Small intestine (tissue), 7 donors: ENCODE measurements around the gene TGFB1I1. TPM values are rescaled to one million over a fixed set of nuclear protein-coding genes. Genes with fewer than 3 reads are reported as not detected.
"Not testable (repeated sequence)": the region's sequence is repeated elsewhere in the genome, so short reads cannot be mapped to it uniquely, and the experiment has no call there.

Experiments used
- DNase-seq, 2 donors: peaks; one replicate each; pipeline versions ENCODE4 v3.0.0 to v3.0.0-alpha.2; 2013
- FAIRE-seq: peaks from 2 replicates; lab custom pipeline; 2012; peaks lifted over from hg19 to GRCh38; lab: Jason Lieb, UNC
- H3K27ac ChIP-seq, 3 donors: one replicate each; pipeline ENCODE4 v1.5.1; 2013; ENCODE audit warnings: low read length in 2 of 3, mild to moderate bottlenecking in 2 of 3, control low read depth in 1 of 3, inconsistent platforms in 1 of 3, low read depth in 1 of 3, moderate library complexity in 1 of 3
- H3K27me3 ChIP-seq, 3 donors: one replicate each; pipeline ENCODE4 v1.6.1; 2013; ENCODE audit warnings: low read length in 3 of 3, inconsistent platforms in 1 of 3; ENCODE audit not compliant: control insufficient read depth in 3 of 3, insufficient read depth in 3 of 3
- H3K36me3 ChIP-seq, 3 donors: one replicate each; pipeline ENCODE4 v1.6.1; 2013; ENCODE audit warnings: low read length in 3 of 3, inconsistent platforms in 1 of 3, low read depth in 1 of 3, mild to moderate bottlenecking in 1 of 3, moderate library complexity in 1 of 3; ENCODE audit not compliant: control insufficient read depth in 3 of 3, insufficient read depth in 2 of 3
- H3K4me1 ChIP-seq, 3 donors: one replicate each; pipeline ENCODE4 v1.6.1; 2013; ENCODE audit warnings: low read length in 2 of 3, inconsistent platforms in 1 of 3, low read depth in 1 of 3, mild to moderate bottlenecking in 1 of 3, moderate library complexity in 1 of 3; ENCODE audit not compliant: control insufficient read depth in 3 of 3, insufficient read depth in 2 of 3
- H3K4me3 ChIP-seq, 3 donors: one replicate each; pipeline ENCODE4 v1.5.1; 2013; ENCODE audit warnings: low read length in 3 of 3, control low read depth in 1 of 3, inconsistent platforms in 1 of 3, low read depth in 1 of 3, mild to moderate bottlenecking in 1 of 3, moderate library complexity in 1 of 3
- H3K9me3 ChIP-seq, 2 donors: one replicate each; pipeline ENCODE4 v1.6.1; 2013; ENCODE audit warnings: low read depth in 1 of 2, low read length in 1 of 2; ENCODE audit not compliant: control insufficient read depth in 2 of 2, insufficient read depth in 1 of 2
- WGBS, 3 donors: extraction: QIAGEN DNeasy Blood & Tissue Kit; methylation state at CpG; one replicate each; pipeline ENCODE4 v1.1.7; 2013; 5-methylcytosine and 5-hydroxymethylcytosine counted together
- polyA plus RNA-seq, 4 donors: library from polyadenylated mRNA; stranded (reverse) in 3 of 4; unstranded in 1 of 4; fragments of 200-250 nt in 3 of 4; fragments of 120-200 nt in 1 of 4; gene quantifications; one replicate each; pipeline versions ENCODE4 v1.2.1 to v1.2.3, GENCODE V29; 2013
- donor health status: healthy with polysubstance abuse.
- donor health status: control.
- donor health status: control.
- donor health status: Bipolar disorder and iron deficiency.
- donor health status: healthy.

Gene TGFB1I1
- polyA plus RNA-seq, 4 donors, result 1.6 to 20.1 (median 11.1) TPM

DNA sequence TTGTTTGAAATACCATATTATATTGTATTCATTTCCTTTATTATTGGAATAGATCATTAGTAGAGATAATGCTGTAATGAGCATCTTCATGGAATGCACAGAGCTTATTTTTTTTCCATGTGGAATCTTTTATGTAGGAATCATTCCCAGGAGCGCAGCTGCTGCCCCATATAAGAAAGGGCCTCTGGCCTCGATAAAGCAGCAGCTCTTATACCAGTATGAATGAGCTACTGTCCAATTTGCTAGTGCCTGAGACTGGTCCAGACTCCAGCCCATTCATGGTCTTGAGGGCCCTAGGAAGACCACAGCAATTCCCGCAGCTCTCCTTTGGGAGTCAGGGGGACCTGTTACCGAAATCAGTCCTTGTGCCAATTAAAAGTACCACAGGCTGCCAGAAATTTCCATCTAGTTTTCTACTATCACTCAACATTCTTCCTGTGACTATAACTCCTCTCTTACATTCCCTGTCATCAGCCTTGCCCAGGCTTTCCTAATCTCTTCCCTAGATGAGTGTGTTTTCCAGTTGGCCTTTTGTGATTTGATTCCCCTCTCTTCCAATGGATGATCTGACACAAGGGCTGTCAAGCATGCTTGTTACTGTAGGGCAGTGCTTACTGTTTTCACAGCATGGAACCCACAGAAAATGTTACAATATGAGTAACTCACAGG, 31.3 kb upstream of the TGFB1I1 start:
- Histone ChIP-seq H3K9me3 (no peaks in the 10 kb centered on the region), H3K27ac (no peak overlapping the region), H3K36me3 (peaks cover 0 to 6% (median 0%) of the 10 kb centered on the region in 3 donors), H3K4me1 (no peaks in the 10 kb centered on the region), H3K27me3 (no peaks in the 10 kb centered on the region), H3K4me3 (no peak overlapping the region)
- DNase-seq, result no peak
- WGBS, 3 donors, result 69 to 84% (median 78%) methylated on average over 4 of the region's 4 CpGs
- FAIRE-seq, result no peak

GRCh38 chr16:31441956-31442355, 30.0 kb upstream of the TGFB1I1 start:
- Histone ChIP-seq H3K9me3 (no peaks in the 10 kb centered on the region), H3K36me3 (no peaks in the 10 kb centered on the region), H3K4me1 (no peaks in the 10 kb centered on the region), H3K4me3 (peak overlapping the region in 1 of 3 donors; percentile 83), H3K27ac (no peak overlapping the region), H3K27me3 (no peaks in the 10 kb centered on the region)
- FAIRE-seq, result no peak
- no peak for DNase-seq
- 56 to 77% (median 63%) methylated on average over 24 to 34 of the region's 34 CpGs for WGBS, 3 donors

DNA sequence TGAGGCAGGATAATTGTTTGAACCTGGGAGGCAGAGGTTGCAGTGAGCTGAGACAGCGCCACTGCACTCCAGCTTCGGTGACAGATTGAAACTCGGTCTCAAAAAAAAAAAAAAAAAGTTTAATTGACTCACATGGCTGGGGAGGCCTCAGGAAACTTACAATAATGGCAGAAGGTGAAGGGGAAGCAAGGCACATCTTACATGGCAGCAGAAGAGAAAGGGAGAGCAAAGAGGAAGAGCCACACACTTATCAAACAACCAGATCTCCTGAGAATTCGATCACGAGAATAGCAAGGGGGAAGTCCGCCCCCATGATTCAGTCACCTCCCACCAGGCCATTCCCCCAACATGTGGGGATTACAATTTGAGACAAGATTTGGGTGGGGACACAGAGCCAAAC, 26.0 kb upstream of the TGFB1I1 start:
- not testable (repeated sequence) for H3K27me3 ChIP-seq, H3K27ac ChIP-seq, H3K36me3 ChIP-seq, FAIRE-seq, H3K4me3 ChIP-seq, DNase-seq, H3K4me1 ChIP-seq, H3K9me3 ChIP-seq
- 77 to 96% (median 83%) methylated on average over 6 of the region's 6 CpGs for WGBS, 3 donors

- Histone ChIP-seq H3K9me3 (no peaks in the 10 kb centered on the region), H3K27ac (no peak overlapping the region), H3K4me1 (peaks cover 2 to 15% (median 4%) of the 10 kb centered on the region in 3 donors), H3K36me3 (peaks cover 0 to 8% (median 0%) of the 10 kb centered on the region in 3 donors), H3K27me3 (no peaks in the 10 kb centered on the region), H3K4me3 (no peak overlapping the region)
- DNase-seq (no peak), FAIRE-seq (no peak)
- 70 to 86% (median 75%) methylated on average over 5 of the region's 5 CpGs for WGBS, 3 donors
These were observed 20.8 kb upstream of the TGFB1I1 start for GRCh38 chr16:31451201-31451600.

DNA sequence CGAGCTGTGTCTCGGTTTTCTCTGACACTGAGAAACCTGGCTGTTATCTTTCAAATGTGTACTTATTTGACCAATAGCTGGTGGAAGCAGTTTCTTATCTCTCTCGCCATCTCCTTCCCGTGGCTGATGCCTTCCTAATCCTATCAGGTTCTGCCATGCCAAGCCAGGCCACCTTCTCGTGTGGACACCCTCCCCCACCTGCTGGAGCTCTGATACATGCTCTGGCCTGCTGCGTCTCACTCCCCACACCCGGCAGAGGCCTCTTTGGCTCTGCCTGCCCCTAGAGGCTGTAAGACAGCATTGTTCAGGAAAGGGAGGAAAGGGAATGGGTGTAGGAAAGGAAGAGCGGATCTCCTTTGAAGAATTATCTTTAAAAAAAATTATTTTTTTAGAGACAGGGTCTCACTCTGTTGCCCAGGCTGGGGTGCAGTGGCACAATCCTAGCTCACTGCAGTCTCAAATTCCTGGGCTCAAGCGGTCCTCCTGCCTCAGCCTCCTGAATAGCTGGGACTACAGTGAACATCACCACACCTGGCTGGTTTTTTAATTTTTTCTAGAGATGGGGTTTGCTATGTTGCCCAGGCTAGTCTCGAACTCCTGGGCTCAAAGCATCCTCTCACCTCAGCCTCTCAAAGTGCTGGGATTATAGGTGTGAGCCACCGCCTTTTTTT, 20.1 kb upstream of the TGFB1I1 start:
- Histone ChIP-seq H3K4me3 (no peak overlapping the region), H3K36me3 (peaks cover 0 to 13% (median 0%) of the 10 kb centered on the region in 3 donors), H3K27ac (no peak overlapping the region), H3K27me3 (no peaks in the 10 kb centered on the region), H3K4me1 (peaks cover 2 to 19% (median 4%) of the 10 kb centered on the region in 3 donors), H3K9me3 (no peaks in the 10 kb centered on the region)
- DNase-seq, result peak; percentile 65 to 70
- WGBS, 3 donors, result 42 to 43% (median 43%) methylated on average over 11 of the region's 11 CpGs
- no peak for FAIRE-seq

- Histone ChIP-seq H3K36me3 (peaks cover 0 to 20% (median 0%) of the 10 kb centered on the region in 3 donors), H3K4me1 (peaks cover 6 to 27% (median 6%) of the 10 kb centered on the region in 3 donors), H3K4me3 (no peak overlapping the region), H3K9me3 (no peaks in the 10 kb centered on the region), H3K27me3 (no peaks in the 10 kb centered on the region), H3K27ac (peak overlapping the region in 1 of 3 donors; percentile 77)
- 72 to 84% (median 79%) methylated on average over 3 of the region's 3 CpGs for WGBS, 3 donors
- FAIRE-seq, result no peak
- DNase-seq, result no peak
These were observed 19.3 kb upstream of the TGFB1I1 start for GRCh38 chr16:31452631-31453106.

DNA sequence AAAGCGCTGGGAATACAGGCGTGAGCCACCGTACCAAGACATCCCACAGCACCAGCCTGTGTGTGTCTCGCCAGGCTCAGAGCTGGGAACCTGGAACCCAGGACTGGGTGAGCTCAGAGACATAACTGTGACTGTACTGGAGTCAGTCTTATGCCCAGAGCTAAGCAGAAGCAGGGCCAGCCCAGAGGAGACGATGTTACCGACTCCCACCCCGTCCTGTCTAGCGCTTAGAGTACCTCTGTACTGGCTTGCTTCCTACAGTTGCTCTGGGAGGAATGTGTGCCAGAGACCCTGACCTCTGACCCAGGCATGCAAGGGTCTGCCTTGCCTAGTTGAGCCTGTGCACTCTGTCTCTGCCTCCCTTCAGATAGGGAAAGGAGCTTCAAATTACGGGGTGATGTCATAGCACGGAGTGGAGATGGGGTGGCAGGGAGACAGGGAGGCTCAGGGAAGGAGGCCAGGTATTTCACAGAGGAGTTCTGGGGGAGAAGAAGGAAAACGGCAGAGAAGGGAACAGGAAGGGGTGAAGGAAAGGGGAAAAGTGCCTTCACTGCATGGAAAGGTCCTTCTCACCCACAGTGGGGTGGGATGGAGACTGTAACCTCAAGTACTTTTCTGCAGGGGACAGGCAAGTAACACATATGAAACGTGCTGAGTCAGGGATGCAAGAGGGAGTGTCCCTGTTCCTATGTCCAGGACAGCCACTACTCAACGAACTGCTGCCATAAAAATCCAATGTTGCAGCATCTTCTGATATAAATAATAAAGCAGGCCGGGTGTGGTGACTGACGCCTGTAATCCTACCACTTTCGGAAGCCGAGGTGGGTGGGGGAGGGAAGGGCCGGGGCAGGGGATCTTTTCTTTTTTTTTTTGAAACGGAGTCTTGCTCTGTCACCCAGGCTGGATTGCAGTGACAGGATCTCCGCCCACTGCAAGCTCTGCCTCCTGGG, 18.4 kb upstream of the TGFB1I1 start:
- H3K4me1 ChIP-seq, result peaks cover 6 to 30% (median 6%) of the 10 kb centered on the region in 3 donors
- no peaks in the 10 kb centered on the region for H3K27me3 ChIP-seq
- H3K27ac ChIP-seq, result peak overlapping the region in 1 of 3 donors; percentile 11
- FAIRE-seq (no peak), DNase-seq (peak; percentile 60 to 84)
- H3K4me3 ChIP-seq, result no peak overlapping the region
- H3K36me3 ChIP-seq, result peaks cover 0 to 21% (median 0%) of the 10 kb centered on the region in 3 donors
- 41 to 49% (median 46%) methylated on average over 20 of the region's 20 CpGs for WGBS, 3 donors
- no peaks in the 10 kb centered on the region for H3K9me3 ChIP-seq
